Measurements from ENCODE around the gene CEL. TPM values are rescaled to one million over a fixed set of nuclear protein-coding genes. Genes with fewer than 3 reads are reported as not detected.

CEL gene
- total RNA-seq, 1 experiment from 2014 or later, result 6.9 TPM

DNA sequence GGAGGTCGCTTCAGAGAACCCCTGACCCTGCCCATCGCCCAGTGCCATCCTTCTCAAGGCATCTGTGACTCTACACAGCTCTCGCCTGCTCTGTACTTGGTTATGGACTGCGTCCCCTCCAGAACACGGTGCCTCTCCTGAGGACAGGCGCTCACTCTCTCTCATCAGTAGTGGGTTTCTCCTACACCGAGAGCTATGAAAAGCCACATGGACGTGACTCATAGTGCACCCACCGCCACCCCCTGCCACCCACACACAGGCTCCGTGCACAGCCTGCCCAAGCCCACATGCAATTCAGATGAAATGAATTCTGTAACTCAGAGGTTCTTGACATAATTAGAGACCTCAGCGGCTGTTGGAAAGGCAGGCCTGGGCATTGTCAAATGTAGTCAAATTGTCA, 17.1 kb upstream of the CEL start:
- Histone ChIP-seq H3K27ac (ENCODE audit: low read depth, low read length) (no peak overlapping the region), H3K9ac (ENCODE audit: low read length) (no peak overlapping the region), H3K4me3 (replicated peaks in 1 of 2; ENCODE audit: low read depth in 1 of 2, low read length in 2 of 2) (no peak overlapping the region), H2AFZ (ENCODE audit: low read depth, low read length, poor library complexity, severe bottlenecking) (no peak overlapping the region), H3K4me1 (ENCODE audit: control insufficient read depth in 1 of 2, insufficient read depth in 2 of 2, low read length in 2 of 2) (no peaks in the 10 kb centered on the region), H3K36me3 (ENCODE audit: control insufficient read depth in 1 of 2, insufficient read depth in 2 of 2, low read length in 2 of 2) (peaks cover 22 to 60% of the 10 kb centered on the region in 2 experiments; a peak in 3 of 4 replicates), H4K20me1 (ENCODE audit: insufficient read depth) (no peaks in the 10 kb centered on the region), H3K4me2 (ENCODE audit: low read length) (no peak overlapping the region), H3K9me3 (ENCODE audit: control insufficient read depth in 1 of 2, insufficient read depth in 1 of 2, low read depth in 1 of 2, low read length in 2 of 2) (no peaks in the 10 kb centered on the region), H3K27me3 (ENCODE audit: insufficient read depth, low read length) (no peaks in the 10 kb centered on the region), H3K9me2 (ENCODE audit: insufficient read depth) (no peaks in the 10 kb centered on the region), H3K79me2 (ENCODE audit: insufficient read depth, low read length) (peaks cover 32% of the 10 kb centered on the region)
- ChIA-PET POLR2A (interaction anchor here (1.6 kb wide), 1 partner anchor 14 kb away, joined by 4 read pairs; the partner anchor contains the start of gene GTF3C5), RAD21 (ENCODE audit: low non-redundant PET in 1 of 2, low total read pairs in 2 of 2, uncharacterized antibody in 2 of 2, unreplicated experiment in 2 of 2) (no interaction called here), CTCF (no interaction called here)
- DNase-seq (ENCODE audit: low read depth, low spot score) (no peak), ATAC-seq (no peak)
- intact Hi-C loops (cut with micrococcal nuclease), result no loop called here
- no TSS peak for BruUV-seq (replicated peaks)
- TF ChIP-seq POLR2A (IDR thresholded peaks at IDR 0.05; ENCODE audit: borderline replicate concordance, extremely low read depth, insufficient read depth, insufficient read length) (no peak), RAD21 (IDR thresholded peaks at IDR 0.05; ENCODE audit: low read depth) (no peak), ZNF274 (IDR thresholded peaks at IDR 0.05; ENCODE audit: low read depth, low read length) (no peak), EZH2 (IDR thresholded peaks at IDR 0.05) (no peak), JUND (IDR thresholded peaks at IDR 0.05) (no peak), EZH2phosphoT487 (IDR thresholded peaks at IDR 0.05; ENCODE audit: borderline replicate concordance) (no peak), YY1 (IDR thresholded peaks at IDR 0.05; ENCODE audit: extremely low read depth, insufficient replicate concordance, low read depth, low read length) (no peak), SIN3A (IDR thresholded peaks at IDR 0.05; ENCODE audit: low read depth) (no peak), TCF7L2 (IDR thresholded peaks at IDR 0.05; ENCODE audit: borderline replicate concordance, extremely low read depth, insufficient read depth, insufficient read length) (no peak), SRF (IDR thresholded peaks at IDR 0.05; ENCODE audit: low read depth) (no peak), CBX3 (IDR thresholded peaks at IDR 0.05; ENCODE audit: low read depth) (no peak), EGR1 (IDR thresholded peaks at IDR 0.05; ENCODE audit: low read depth) (no peak), CEBPB (IDR thresholded peaks at IDR 0.05; ENCODE audit: low read depth) (no peak)
- TF ChIP-seq, protein P1, sequence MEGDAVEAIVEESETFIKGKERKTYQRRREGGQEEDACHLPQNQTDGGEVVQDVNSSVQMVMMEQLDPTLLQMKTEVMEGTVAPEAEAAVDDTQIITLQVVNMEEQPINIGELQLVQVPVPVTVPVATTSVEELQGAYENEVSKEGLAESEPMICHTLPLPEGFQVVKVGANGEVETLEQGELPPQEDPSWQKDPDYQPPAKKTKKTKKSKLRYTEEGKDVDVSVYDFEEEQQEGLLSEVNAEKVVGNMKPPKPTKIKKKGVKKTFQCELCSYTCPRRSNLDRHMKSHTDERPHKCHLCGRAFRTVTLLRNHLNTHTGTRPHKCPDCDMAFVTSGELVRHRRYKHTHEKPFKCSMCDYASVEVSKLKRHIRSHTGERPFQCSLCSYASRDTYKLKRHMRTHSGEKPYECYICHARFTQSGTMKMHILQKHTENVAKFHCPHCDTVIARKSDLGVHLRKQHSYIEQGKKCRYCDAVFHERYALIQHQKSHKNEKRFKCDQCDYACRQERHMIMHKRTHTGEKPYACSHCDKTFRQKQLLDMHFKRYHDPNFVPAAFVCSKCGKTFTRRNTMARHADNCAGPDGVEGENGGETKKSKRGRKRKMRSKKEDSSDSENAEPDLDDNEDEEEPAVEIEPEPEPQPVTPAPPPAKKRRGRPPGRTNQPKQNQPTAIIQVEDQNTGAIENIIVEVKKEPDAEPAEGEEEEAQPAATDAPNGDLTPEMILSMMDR (IDR thresholded peaks at IDR 0.05 in 2 of 3, conservative IDR thresholded peaks at IDR 0.05 in 1 of 3; ENCODE audit: borderline replicate concordance in 1 of 3, insufficient read depth in 1 of 3, low read depth in 2 of 3, low read length in 2 of 3), result no peak
- TF ChIP-seq, protein P2, sequence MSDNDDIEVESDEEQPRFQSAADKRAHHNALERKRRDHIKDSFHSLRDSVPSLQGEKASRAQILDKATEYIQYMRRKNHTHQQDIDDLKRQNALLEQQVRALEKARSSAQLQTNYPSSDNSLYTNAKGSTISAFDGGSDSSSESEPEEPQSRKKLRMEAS (IDR thresholded peaks at IDR 0.05), result no peak
- TF ChIP-seq, protein P3, sequence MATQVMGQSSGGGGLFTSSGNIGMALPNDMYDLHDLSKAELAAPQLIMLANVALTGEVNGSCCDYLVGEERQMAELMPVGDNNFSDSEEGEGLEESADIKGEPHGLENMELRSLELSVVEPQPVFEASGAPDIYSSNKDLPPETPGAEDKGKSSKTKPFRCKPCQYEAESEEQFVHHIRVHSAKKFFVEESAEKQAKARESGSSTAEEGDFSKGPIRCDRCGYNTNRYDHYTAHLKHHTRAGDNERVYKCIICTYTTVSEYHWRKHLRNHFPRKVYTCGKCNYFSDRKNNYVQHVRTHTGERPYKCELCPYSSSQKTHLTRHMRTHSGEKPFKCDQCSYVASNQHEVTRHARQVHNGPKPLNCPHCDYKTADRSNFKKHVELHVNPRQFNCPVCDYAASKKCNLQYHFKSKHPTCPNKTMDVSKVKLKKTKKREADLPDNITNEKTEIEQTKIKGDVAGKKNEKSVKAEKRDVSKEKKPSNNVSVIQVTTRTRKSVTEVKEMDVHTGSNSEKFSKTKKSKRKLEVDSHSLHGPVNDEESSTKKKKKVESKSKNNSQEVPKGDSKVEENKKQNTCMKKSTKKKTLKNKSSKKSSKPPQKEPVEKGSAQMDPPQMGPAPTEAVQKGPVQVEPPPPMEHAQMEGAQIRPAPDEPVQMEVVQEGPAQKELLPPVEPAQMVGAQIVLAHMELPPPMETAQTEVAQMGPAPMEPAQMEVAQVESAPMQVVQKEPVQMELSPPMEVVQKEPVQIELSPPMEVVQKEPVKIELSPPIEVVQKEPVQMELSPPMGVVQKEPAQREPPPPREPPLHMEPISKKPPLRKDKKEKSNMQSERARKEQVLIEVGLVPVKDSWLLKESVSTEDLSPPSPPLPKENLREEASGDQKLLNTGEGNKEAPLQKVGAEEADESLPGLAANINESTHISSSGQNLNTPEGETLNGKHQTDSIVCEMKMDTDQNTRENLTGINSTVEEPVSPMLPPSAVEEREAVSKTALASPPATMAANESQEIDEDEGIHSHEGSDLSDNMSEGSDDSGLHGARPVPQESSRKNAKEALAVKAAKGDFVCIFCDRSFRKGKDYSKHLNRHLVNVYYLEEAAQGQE (IDR thresholded peaks at IDR 0.05; ENCODE audit: low read depth), result no peak
- TF ChIP-seq, protein P4, sequence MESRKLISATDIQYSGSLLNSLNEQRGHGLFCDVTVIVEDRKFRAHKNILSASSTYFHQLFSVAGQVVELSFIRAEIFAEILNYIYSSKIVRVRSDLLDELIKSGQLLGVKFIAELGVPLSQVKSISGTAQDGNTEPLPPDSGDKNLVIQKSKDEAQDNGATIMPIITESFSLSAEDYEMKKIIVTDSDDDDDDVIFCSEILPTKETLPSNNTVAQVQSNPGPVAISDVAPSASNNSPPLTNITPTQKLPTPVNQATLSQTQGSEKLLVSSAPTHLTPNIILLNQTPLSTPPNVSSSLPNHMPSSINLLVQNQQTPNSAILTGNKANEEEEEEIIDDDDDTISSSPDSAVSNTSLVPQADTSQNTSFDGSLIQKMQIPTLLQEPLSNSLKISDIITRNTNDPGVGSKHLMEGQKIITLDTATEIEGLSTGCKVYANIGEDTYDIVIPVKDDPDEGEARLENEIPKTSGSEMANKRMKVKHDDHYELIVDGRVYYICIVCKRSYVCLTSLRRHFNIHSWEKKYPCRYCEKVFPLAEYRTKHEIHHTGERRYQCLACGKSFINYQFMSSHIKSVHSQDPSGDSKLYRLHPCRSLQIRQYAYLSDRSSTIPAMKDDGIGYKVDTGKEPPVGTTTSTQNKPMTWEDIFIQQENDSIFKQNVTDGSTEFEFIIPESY (IDR thresholded peaks at IDR 0.05; ENCODE audit: extremely low read depth, insufficient replicate concordance, low read length), result no peak
- TF ChIP-seq, protein P5, sequence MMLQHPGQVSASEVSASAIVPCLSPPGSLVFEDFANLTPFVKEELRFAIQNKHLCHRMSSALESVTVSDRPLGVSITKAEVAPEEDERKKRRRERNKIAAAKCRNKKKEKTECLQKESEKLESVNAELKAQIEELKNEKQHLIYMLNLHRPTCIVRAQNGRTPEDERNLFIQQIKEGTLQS (IDR thresholded peaks at IDR 0.05), result no peak
